ENCODE results near the gene FASTKD3. TPM values are rescaled to one million over a fixed set of nuclear protein-coding genes. Genes with fewer than 3 reads are reported as not detected.

Gene FASTKD3
- total and polyA plus RNA-seq, 9 donors = 7.7 to 10.6 (median 9.0) TPM

DNA sequence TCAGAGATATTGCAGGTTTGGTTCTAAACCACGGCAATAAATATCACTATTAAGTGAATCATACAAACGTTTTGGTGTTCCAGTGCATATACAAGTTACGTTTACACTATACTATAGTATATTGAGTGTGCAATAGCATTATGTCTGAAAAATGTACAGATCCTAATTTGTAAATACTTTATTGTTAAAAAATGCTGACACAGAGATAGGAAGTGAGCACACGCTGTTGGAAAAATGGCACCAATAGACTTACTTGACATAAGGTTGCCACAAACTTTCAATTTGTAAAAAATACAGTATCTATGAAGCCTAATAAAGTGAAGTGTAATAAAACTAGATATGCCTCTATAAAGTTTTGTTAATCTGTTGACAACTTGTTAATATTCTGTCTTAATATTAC, 33.8 kb downstream of the FASTKD3 start:
- H3K4me3 ChIP-seq (ENCODE audit: low read length) = no peak overlapping the region
- H3K4me1 ChIP-seq (ENCODE audit: control insufficient read depth, insufficient read depth, low read length) = no peaks in the 10 kb centered on the region
- WGBS (ENCODE audit: insufficient coverage) = no CpG with 5 or more reads among the region's 4 CpGs

DNA sequence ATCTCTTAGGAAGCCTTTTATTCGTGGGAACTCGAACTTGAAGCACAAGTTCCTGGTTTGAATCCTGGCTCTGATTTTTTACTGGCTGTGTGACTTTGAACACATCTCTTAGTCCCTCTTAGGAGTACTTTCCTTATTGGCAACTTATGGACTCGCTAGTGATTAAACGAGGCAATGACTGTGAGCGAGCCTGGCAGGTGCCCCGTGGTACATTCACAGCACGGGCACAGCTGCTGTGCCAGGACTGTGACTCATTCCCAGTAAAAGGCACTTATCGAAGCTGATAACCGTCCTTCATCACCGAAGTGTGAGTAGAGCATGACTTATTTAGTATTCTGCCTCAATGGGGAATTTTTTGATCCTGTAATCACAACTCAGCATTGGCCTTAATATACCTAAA, 40.6 kb downstream of the FASTKD3 start:
- 75% methylated on average over 7 of the region's 10 CpGs for WGBS (ENCODE audit: insufficient coverage)
- H3K27me3 ChIP-seq (ENCODE audit: control insufficient read depth, insufficient read depth, low read length) = peaks cover 5% of the 10 kb centered on the region
- DNase-seq = no peak

More for the DNA sequence above, 33.8 kb downstream of the FASTKD3 start:
- Histone ChIP-seq H3K36me3 (ENCODE audit: control insufficient read depth, insufficient read depth, low read length) (no peaks in the 10 kb centered on the region), H3K9me3 (replicated peaks; ENCODE audit: control insufficient read depth, low read depth, low read length) (no peaks in the 10 kb centered on the region), H3K27me3 (ENCODE audit: control insufficient read depth, insufficient read depth, low read length) (no peaks in the 10 kb centered on the region), H3K27ac (ENCODE audit: low read length) (no peak overlapping the region)
- no peak for DNase-seq

DNA sequence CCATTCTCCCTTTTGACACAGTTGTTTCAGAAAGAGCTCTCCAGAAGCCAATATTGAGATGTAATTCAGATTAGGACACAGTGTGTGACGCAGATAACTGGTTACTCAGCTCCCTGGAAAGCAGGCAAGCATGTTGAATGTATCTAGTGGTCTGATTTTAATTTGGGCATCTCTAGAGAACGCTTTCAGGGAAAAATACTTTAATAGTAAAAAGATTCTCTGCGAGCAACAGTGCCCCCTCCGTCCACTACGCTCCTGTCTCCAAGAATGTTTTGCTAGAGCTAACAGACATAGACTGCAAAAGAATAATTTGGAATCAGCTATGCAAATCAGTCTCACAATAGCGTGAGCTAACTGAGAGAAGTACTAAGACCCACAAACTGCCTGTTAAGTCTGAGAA, 41.2 kb downstream of the FASTKD3 start:
- whole genome bisulfite sequencing (ENCODE audit: insufficient coverage) = 48% methylated on average over 2 of the region's 6 CpGs
- peaks cover 5% of the 10 kb centered on the region for H3K27me3 ChIP-seq (ENCODE audit: control insufficient read depth, insufficient read depth, low read length)
- H3K36me3 ChIP-seq (ENCODE audit: control insufficient read depth, insufficient read depth, low read length) = no peaks in the 10 kb centered on the region
- no peak overlapping the region for H3K4me3 ChIP-seq (ENCODE audit: low read length)
- H3K27ac ChIP-seq (ENCODE audit: low read length) = no peak overlapping the region
- peak; percentile 84 for DNase-seq
- no peaks in the 10 kb centered on the region for H3K4me1 ChIP-seq (ENCODE audit: control insufficient read depth, insufficient read depth, low read length)
- no peaks in the 10 kb centered on the region for H3K9me3 ChIP-seq (replicated peaks; ENCODE audit: control insufficient read depth, low read depth, low read length)

More for the DNA sequence above, 40.6 kb downstream of the FASTKD3 start:
- no peak overlapping the region for H3K4me3 ChIP-seq (ENCODE audit: low read length)
- H3K9me3 ChIP-seq (replicated peaks; ENCODE audit: control insufficient read depth, low read depth, low read length) = no peaks in the 10 kb centered on the region
- no peaks in the 10 kb centered on the region for H3K36me3 ChIP-seq (ENCODE audit: control insufficient read depth, insufficient read depth, low read length)
- no peak overlapping the region for H3K27ac ChIP-seq (ENCODE audit: low read length)
- H3K4me1 ChIP-seq (ENCODE audit: control insufficient read depth, insufficient read depth, low read length) = no peaks in the 10 kb centered on the region

DNA sequence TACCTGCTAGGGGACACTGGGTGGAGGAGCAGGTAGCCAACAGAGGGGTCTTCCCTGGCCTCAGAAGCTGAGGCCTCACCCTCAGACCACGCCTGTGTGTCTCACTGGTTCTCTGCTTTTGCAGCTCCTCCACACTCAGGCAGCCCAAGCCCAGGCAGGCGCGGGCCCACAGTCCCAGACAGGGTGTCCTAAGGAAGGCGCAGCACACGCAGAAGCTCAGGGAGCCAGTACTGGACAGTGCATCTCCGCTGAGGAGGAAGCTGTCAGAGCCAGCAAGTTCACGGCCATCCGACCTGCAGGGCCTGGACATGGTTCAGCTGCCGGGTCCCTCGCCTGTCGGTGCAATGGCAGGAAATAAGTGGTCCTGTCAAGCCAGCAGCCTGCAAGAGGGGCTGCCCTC, 43.2 kb downstream of the FASTKD3 start:
- Histone ChIP-seq H3K4me1 (ENCODE audit: control insufficient read depth, insufficient read depth, low read length) (no peaks in the 10 kb centered on the region), H3K4me3 (ENCODE audit: low read length) (no peak overlapping the region), H3K27me3 (ENCODE audit: control insufficient read depth, insufficient read depth, low read length) (peaks cover 5% of the 10 kb centered on the region), H3K36me3 (ENCODE audit: control insufficient read depth, insufficient read depth, low read length) (no peaks in the 10 kb centered on the region), H3K27ac (ENCODE audit: low read length) (no peak overlapping the region), H3K9me3 (replicated peaks; ENCODE audit: control insufficient read depth, low read depth, low read length) (no peaks in the 10 kb centered on the region)
- WGBS (ENCODE audit: insufficient coverage) = 89% methylated on average over 11 of the region's 11 CpGs
- DNase-seq = no peak

DNA sequence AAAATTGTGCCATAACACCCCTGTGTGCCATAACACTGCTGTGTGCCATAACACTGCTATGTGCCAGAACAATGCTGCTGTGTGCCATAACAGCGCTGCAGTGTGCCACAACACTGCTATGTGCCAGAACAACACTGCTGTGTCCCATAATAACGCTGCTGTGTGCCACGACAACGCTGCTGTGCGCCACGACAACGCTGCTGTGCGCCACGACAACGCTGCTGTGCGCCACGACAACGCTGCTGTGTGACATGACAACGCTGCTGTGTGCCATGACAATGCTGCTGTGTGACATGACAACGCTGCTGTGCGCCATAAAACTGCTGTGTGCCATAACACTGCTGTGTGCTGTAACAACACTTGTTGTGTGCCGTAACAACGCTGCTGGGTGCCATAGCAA, 43.8 kb downstream of the FASTKD3 start:
- Histone ChIP-seq H3K4me1 (ENCODE audit: control insufficient read depth, insufficient read depth, low read length) (no peaks in the 10 kb centered on the region), H3K27me3 (ENCODE audit: control insufficient read depth, insufficient read depth, low read length) (peaks cover 5% of the 10 kb centered on the region), H3K36me3 (ENCODE audit: control insufficient read depth, insufficient read depth, low read length) (no peaks in the 10 kb centered on the region), H3K27ac (ENCODE audit: low read length) (no peak overlapping the region), H3K9me3 (replicated peaks; ENCODE audit: control insufficient read depth, low read depth, low read length) (no peaks in the 10 kb centered on the region), H3K4me3 (ENCODE audit: low read length) (no peak overlapping the region)
- DNase-seq = no peak
- 94% methylated on average over 18 of the region's 18 CpGs for WGBS (ENCODE audit: insufficient coverage)

DNA sequence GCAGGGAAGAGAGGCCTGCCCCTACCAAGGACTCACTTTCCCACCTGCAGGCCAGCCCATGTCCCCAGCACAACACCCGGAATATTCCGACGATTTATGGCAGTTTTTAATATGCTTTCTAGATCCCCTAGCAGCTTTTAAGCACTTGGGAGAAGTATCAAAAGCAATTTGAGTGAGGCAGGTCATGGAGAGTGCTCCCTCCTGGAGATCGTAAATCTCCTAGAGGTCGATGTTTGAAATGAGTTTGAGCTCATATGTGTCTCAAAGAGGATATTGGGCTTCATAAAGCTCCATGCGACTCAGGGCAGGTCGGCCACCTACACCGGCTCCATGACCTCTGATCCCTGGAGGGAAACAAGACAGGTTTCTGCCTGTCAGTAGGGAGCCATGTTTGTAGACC, 45.2 kb downstream of the FASTKD3 start:
- Histone ChIP-seq H3K4me3 (ENCODE audit: low read length) (no peak overlapping the region), H3K27ac (ENCODE audit: low read length) (no peak overlapping the region), H3K9me3 (replicated peaks; ENCODE audit: control insufficient read depth, low read depth, low read length) (no peaks in the 10 kb centered on the region), H3K27me3 (ENCODE audit: control insufficient read depth, insufficient read depth, low read length) (peaks cover 2% of the 10 kb centered on the region), H3K36me3 (ENCODE audit: control insufficient read depth, insufficient read depth, low read length) (no peaks in the 10 kb centered on the region), H3K4me1 (ENCODE audit: control insufficient read depth, insufficient read depth, low read length) (no peaks in the 10 kb centered on the region)
- 31% methylated on average over 3 of the region's 8 CpGs for WGBS (ENCODE audit: insufficient coverage)
- DNase-seq = no peak

DNA sequence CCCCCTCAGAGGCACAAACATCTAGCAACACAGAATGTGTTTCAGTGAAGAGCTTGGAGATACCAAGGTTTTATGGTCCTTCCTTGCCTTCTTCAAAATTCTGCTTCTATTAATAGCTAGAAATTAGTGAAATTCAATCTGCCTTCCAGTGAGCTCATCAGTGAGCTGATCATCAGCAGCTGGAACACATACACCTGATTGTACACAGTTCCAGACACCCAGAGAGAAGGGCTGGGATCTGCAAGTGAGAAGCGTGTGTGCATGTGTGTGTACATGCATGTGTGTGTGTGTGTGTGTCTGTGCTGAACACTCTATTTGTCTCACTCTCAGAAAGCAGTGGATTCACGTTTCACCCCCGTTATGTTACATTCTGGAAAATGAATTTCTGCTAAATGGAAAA, 46.4 kb downstream of the FASTKD3 start:
- WGBS (ENCODE audit: insufficient coverage) = 80% methylated on average over 1 of the region's 3 CpGs
- H3K27me3 ChIP-seq (ENCODE audit: control insufficient read depth, insufficient read depth, low read length) = peaks cover 2% of the 10 kb centered on the region

DNA sequence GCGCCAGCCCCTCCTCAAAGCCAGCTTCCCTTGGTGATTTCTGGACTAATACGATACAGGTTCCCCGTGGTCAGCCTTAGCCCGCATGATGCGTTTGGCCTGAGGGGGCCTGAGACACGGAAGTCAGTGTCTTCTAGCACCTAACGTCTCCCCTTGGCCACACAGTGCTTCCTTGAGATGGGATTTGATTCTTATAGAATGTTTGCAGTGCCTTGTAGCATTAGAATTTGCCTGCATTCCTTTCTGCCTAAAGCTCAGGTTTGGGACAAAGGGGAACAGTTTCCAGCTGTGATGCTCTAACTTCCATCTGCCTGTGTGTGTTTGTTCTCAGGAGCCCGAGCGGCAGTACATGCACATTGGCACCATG, 52.3 kb downstream of the FASTKD3 start:
- peaks cover 3% of the 10 kb centered on the region for H3K27me3 ChIP-seq (ENCODE audit: control insufficient read depth, insufficient read depth, low read length)
- H3K27ac ChIP-seq (ENCODE audit: low read length) = no peak overlapping the region
- H3K4me3 ChIP-seq (ENCODE audit: low read length) = no peak overlapping the region
- WGBS (ENCODE audit: insufficient coverage) = 40% methylated on average over 8 of the region's 9 CpGs
- no peaks in the 10 kb centered on the region for H3K36me3 ChIP-seq (ENCODE audit: control insufficient read depth, insufficient read depth, low read length)
- H3K9me3 ChIP-seq (replicated peaks; ENCODE audit: control insufficient read depth, low read depth, low read length) = no peaks in the 10 kb centered on the region
- H3K4me1 ChIP-seq (ENCODE audit: control insufficient read depth, insufficient read depth, low read length) = peaks cover 2% of the 10 kb centered on the region
- no peak for DNase-seq

More for the DNA sequence above, 46.4 kb downstream of the FASTKD3 start:
- no peak overlapping the region for H3K27ac ChIP-seq (ENCODE audit: low read length)
- no peaks in the 10 kb centered on the region for H3K4me1 ChIP-seq (ENCODE audit: control insufficient read depth, insufficient read depth, low read length)
- no peak for DNase-seq
- no peak overlapping the region for H3K4me3 ChIP-seq (ENCODE audit: low read length)
- H3K9me3 ChIP-seq (replicated peaks; ENCODE audit: control insufficient read depth, low read depth, low read length) = no peaks in the 10 kb centered on the region
- no peaks in the 10 kb centered on the region for H3K36me3 ChIP-seq (ENCODE audit: control insufficient read depth, insufficient read depth, low read length)

DNA sequence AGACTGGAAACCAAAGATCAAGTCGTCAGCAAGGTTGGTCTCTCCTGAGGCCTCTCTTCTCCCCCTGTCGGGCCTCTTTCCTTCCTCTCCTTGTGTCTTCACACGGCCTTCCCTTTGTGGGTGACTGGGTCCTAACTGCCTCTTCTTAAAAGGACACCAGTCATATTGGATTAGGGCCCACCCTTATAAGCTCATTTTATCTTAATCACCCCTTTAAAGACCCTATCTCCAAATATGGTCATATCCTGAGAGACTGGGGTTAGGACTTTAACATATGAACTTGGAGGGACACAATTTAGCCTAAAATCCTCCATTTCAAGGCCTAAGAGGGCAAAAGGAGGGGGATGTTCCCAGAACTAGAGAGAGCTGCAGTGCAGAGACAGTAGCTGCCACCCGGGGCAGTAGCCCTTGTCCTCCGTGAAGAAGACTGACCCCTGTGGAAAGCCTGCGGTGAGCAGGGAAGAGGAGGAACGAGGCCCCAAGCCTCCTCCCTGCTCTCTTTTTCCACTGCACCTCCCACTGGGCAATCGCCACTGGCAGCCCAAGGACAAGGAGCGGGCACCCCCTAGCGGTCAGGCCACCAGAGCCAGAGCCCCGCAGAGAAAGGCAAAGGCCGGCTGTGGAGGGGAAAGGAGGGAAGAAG, 52.8 kb downstream of the FASTKD3 start:
- Histone ChIP-seq H3K27ac (ENCODE audit: low read length) (no peak overlapping the region), H3K27me3 (ENCODE audit: control insufficient read depth, insufficient read depth, low read length) (peaks cover 3% of the 10 kb centered on the region), H3K4me3 (ENCODE audit: low read length) (no peak overlapping the region), H3K9me3 (replicated peaks; ENCODE audit: control insufficient read depth, low read depth, low read length) (no peaks in the 10 kb centered on the region), H3K4me1 (ENCODE audit: control insufficient read depth, insufficient read depth, low read length) (peaks cover 2% of the 10 kb centered on the region), H3K36me3 (ENCODE audit: control insufficient read depth, insufficient read depth, low read length) (no peaks in the 10 kb centered on the region)
- peak; percentile 76 for DNase-seq
- WGBS (ENCODE audit: insufficient coverage) = 3% methylated on average over 11 of the region's 12 CpGs

DNA sequence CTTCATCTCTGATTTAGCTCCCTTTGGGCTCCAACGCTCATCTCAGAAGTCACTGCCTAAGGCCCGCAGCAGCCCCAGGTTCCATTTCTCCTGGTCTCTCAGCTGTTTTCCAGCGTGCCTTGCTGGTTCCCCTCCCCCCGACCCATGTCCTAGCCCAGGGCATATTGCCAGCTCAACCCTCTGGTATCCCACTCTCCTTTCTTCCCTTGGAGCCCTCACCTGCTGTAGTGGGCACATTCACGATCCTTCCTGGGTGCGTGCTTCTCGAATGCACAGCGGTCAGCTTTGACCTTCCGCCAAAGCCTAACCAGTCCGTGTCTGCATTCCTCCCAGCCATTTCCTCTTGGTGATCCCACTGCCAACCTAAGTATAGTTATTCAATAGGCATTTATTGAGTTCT, 54.0 kb downstream of the FASTKD3 start:
- Histone ChIP-seq H3K27ac (ENCODE audit: low read length) (no peak overlapping the region), H3K27me3 (ENCODE audit: control insufficient read depth, insufficient read depth, low read length) (peaks cover 3% of the 10 kb centered on the region), H3K36me3 (ENCODE audit: control insufficient read depth, insufficient read depth, low read length) (no peaks in the 10 kb centered on the region), H3K4me1 (ENCODE audit: control insufficient read depth, insufficient read depth, low read length) (peaks cover 2% of the 10 kb centered on the region), H3K4me3 (ENCODE audit: low read length) (no peak overlapping the region), H3K9me3 (replicated peaks; ENCODE audit: control insufficient read depth, low read depth, low read length) (no peaks in the 10 kb centered on the region)
- DNase-seq = no peak
- WGBS (ENCODE audit: insufficient coverage) = 80% methylated on average over 8 of the region's 10 CpGs

DNA sequence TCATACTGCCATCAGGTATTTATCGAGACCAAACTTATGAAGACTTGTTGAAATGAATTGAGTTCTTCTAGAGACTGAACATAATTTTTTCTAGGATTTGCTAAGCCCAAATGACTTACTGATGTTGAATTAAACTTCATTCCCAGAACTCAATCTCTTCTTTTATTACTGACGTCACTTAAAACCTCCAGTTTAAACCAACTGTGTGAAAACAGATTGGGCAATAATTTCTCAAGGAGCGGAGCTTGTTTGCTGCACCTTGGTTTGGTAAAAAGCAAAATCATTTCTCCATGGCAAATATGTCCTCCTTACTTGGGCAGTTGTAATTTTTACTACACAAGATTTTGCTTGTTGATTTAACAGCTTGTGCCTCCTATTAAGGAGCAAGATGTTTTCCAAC, 55.3 kb downstream of the FASTKD3 start:
- Histone ChIP-seq H3K4me1 (ENCODE audit: control insufficient read depth, insufficient read depth, low read length) (peaks cover 2% of the 10 kb centered on the region), H3K4me3 (ENCODE audit: low read length) (no peak overlapping the region), H3K27me3 (ENCODE audit: control insufficient read depth, insufficient read depth, low read length) (peaks cover 3% of the 10 kb centered on the region), H3K9me3 (replicated peaks; ENCODE audit: control insufficient read depth, low read depth, low read length) (no peaks in the 10 kb centered on the region), H3K36me3 (ENCODE audit: control insufficient read depth, insufficient read depth, low read length) (no peaks in the 10 kb centered on the region), H3K27ac (ENCODE audit: low read length) (no peak overlapping the region)
- no peak for DNase-seq
- WGBS (ENCODE audit: insufficient coverage) = 40% methylated on average over 1 of the region's 3 CpGs

Measured in muscle of leg (tissue), 11 donors.